Measurements from ENCODE around the gene SLC35B3.
A peak's percentile ranks its signal among the peaks of the same experiment; 100 is the strongest.
"Not testable (repeated sequence)": the region's sequence is repeated elsewhere in the genome, so short reads cannot be mapped to it uniquely, and the experiment has no call there.

The SLC35B3 gene

DNA sequence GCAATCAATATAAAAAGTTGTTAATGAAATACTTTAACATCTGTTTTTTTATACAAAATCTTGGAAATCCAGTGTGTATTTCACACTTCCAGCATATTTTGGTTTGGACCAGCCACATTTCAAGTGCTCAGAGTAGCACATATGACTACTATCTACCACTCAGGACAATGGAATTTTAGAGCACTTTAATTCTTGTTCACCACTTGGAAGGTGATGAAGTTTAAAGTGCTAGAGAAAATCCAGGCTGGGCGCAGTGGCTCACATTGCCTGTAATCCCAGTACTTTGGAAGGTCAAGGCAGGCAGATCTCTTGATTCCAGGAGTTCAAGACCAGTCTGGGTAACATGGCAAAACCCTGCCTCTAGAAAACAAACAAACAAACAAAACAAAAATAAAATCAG, 6.1 kb upstream of the SLC35B3 start:
- Histone ChIP-seq H3K9ac (ENCODE audit: low read depth, low read length) (no peak overlapping the region), H3K4me3 (ENCODE audit: low read length) (no peak overlapping the region), H3K9me3 (replicated peaks; ENCODE audit: low read length) (no peaks in the 10 kb centered on the region), H3K36me3 (ENCODE audit: insufficient read depth, low read length) (no peaks in the 10 kb centered on the region), H3K27me3 (ENCODE audit: control insufficient read depth, insufficient read depth, low read length) (no peaks in the 10 kb centered on the region), H3K4me2 (ENCODE audit: low read length) (no peak overlapping the region), H3K4me1 (ENCODE audit: control insufficient read depth, insufficient read depth, low read length) (no peaks in the 10 kb centered on the region)

DNA sequence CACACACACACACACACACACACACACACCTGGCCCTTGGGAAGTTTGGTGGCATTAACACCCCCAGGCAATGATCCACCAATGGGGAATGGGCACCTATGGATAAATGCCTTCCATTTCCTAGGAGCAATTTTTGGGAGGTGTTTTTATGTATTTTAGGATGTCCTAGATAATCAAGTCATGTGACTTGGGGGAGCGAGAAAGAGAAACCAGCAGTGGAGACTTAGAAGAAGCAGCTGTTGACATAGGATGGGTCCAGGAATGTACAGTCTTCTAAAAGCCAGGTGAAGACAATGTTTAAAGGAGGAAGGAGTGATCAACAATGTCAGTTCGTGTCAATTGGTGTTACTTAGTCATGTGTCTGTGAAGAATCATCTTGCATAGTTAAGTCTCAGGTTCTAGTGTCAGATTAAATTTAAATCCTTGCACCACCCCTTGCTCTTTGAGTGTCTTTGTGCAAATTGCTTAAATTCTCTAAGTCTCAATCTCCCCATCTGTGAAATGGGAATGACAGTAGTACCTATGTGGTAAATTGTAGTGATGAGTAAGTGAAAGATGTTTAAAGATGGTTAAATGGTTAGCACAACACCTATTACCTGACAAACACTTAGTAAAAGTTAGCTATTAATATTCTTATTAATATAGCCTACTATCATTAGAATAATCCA, 4.4 kb upstream of the SLC35B3 start:
- H3K36me3 ChIP-seq (ENCODE audit: insufficient read depth, low read length), result no peaks in the 10 kb centered on the region
- H3K9me3 ChIP-seq (replicated peaks; ENCODE audit: low read length), result no peaks in the 10 kb centered on the region
- H3K4me1 ChIP-seq (ENCODE audit: control insufficient read depth, insufficient read depth, low read length), result peaks cover 6% of the 10 kb centered on the region
- H3K27me3 ChIP-seq (ENCODE audit: control insufficient read depth, insufficient read depth, low read length), result no peaks in the 10 kb centered on the region
- H3K4me2 ChIP-seq (ENCODE audit: low read length), result no peak overlapping the region
- H3K9ac ChIP-seq (ENCODE audit: low read depth, low read length), result no peak overlapping the region
- no peak overlapping the region for H3K4me3 ChIP-seq (ENCODE audit: low read length)

DNA sequence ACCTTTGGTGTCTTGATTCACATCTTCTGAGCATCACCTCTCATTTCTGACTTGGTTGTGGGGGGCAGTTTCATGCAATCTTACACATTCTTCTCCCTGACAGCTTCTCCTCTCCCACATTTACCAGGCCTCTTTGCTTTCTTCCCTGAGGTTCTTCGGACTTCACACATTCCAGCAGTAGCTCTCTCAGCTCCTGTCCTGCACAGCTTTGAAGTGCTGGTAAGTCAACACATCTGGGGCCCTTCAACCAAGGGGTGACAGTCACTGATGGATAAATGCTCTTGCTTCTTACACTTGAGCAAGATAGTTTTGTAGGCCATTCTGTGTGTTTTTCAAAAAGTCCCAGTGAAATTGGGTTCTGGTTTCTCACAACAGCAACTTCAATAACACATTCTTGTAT, 2.5 kb upstream of the SLC35B3 start:
- Histone ChIP-seq H3K9ac (ENCODE audit: low read depth, low read length) (no peak overlapping the region), H3K4me1 (ENCODE audit: control insufficient read depth, insufficient read depth, low read length) (peaks cover 15% of the 10 kb centered on the region), H3K36me3 (ENCODE audit: insufficient read depth, low read length) (peaks cover 7% of the 10 kb centered on the region), H3K4me3 (ENCODE audit: low read length) (no peak overlapping the region), H3K4me2 (ENCODE audit: low read length) (no peak overlapping the region), H3K9me3 (replicated peaks; ENCODE audit: low read length) (no peaks in the 10 kb centered on the region), H3K27me3 (ENCODE audit: control insufficient read depth, insufficient read depth, low read length) (no peaks in the 10 kb centered on the region)

DNA sequence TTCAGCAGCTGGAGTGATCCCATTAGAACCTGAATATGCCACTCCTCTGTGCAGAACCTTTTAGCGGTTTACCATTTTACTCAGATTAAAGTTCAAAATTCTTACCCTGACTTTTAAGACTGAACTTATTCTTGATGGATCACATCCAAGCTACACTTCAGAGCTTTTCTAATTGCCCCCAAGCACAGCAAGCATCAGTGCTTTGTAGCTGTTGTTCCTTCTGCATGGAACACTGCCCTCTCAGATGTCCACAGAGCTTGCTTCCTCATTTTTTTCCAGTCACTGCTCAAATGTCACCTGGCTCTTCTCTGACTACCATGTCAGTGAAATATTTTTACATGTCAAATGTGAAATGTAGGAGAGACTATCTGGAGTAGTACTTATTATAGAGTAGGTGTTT, 1.6 kb upstream of the SLC35B3 start:
- Histone ChIP-seq H3K9me3 (replicated peaks; ENCODE audit: low read length) (no peaks in the 10 kb centered on the region), H3K36me3 (ENCODE audit: insufficient read depth, low read length) (peaks cover 7% of the 10 kb centered on the region), H3K4me1 (ENCODE audit: control insufficient read depth, insufficient read depth, low read length) (peaks cover 22% of the 10 kb centered on the region), H3K27me3 (ENCODE audit: control insufficient read depth, insufficient read depth, low read length) (no peaks in the 10 kb centered on the region), H3K4me2 (ENCODE audit: low read length) (no peak overlapping the region), H3K9ac (ENCODE audit: low read depth, low read length) (no peak overlapping the region), H3K4me3 (ENCODE audit: low read length) (no peak overlapping the region)

DNA sequence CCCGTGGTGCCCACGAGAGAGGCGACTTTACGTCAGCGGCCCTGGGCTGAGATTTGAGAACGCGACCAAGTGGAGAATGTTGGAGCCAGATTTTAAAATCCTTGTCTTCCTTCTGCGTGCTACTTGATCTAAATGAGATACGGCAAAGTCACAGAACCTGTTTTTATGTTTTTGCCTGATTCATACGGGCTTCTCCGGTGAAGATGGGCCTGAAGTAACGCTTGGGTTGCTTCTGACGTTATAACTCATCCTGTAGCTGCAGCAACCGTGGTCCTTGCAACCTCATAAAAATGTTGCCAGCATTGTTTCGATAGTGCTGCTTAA, 462 bp upstream of the SLC35B3 start:
- Histone ChIP-seq H3K9me3 (replicated peaks; ENCODE audit: low read length) (no peaks in the 10 kb centered on the region), H3K4me2 (ENCODE audit: low read length) (peak overlapping the region; percentile 82), H3K4me1 (ENCODE audit: control insufficient read depth, insufficient read depth, low read length) (peaks cover 30% of the 10 kb centered on the region), H3K9ac (ENCODE audit: low read depth, low read length) (peak overlapping the region; percentile 98), H3K36me3 (ENCODE audit: insufficient read depth, low read length) (peaks cover 12% of the 10 kb centered on the region), H3K27me3 (ENCODE audit: control insufficient read depth, insufficient read depth, low read length) (no peaks in the 10 kb centered on the region), H3K4me3 (ENCODE audit: low read length) (peak overlapping the region; percentile 95)

DNA sequence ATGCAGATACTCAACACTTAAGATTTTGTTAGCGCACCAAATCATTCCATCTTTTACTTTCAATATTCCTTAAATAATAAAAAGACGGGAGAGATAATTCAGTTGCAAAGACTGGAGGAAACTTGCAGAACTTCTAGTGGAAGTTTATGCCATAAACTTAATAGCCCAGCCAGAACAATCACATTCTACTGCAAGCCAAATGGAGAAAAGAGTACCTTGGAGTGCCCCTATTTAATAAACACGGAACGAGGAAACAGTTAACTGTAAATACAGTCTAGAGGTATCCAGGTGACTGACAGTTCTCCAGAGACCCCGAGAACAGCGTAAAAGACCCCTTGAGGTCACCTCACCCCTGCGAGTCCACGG, 635 bp downstream of the SLC35B3 start:
- H3K4me1 ChIP-seq (ENCODE audit: control insufficient read depth, insufficient read depth, low read length), result peaks cover 30% of the 10 kb centered on the region

DNA sequence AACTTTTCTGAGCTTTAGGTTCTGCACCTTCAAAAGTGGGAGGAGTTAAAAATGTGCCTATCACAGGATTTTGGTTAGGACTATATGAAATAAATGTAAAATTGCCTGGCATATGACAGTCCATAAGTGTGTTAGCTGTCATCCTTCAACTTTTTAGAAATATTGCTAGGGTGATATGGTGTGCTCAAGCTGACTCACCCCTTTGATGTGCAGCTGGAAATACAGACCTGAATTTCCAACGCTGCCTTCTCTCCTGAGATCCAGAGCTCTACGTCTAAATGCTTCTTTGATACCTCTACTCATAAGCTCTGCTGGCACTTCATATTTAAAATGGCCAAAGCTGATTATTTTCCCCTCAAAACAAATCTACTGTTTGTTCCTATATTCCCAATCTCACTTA, 2.7 kb downstream of the SLC35B3 start:
- Histone ChIP-seq H3K4me3 (ENCODE audit: low read length) (peak overlapping the region; percentile 95), H3K4me2 (ENCODE audit: low read length) (peak overlapping the region; percentile 82), H3K9ac (ENCODE audit: low read depth, low read length) (no peak overlapping the region), H3K9me3 (replicated peaks; ENCODE audit: low read length) (no peaks in the 10 kb centered on the region), H3K36me3 (ENCODE audit: insufficient read depth, low read length) (peaks cover 24% of the 10 kb centered on the region), H3K4me1 (ENCODE audit: control insufficient read depth, insufficient read depth, low read length) (peaks cover 30% of the 10 kb centered on the region), H3K27me3 (ENCODE audit: control insufficient read depth, insufficient read depth, low read length) (no peaks in the 10 kb centered on the region)

More for the DNA sequence above, 635 bp downstream of the SLC35B3 start:
- Histone ChIP-seq H3K4me3 (ENCODE audit: low read length) (peak overlapping the region; percentile 95), H3K9ac (ENCODE audit: low read depth, low read length) (peak overlapping the region; percentile 98), H3K27me3 (ENCODE audit: control insufficient read depth, insufficient read depth, low read length) (no peaks in the 10 kb centered on the region), H3K9me3 (replicated peaks; ENCODE audit: low read length) (no peaks in the 10 kb centered on the region), H3K4me2 (ENCODE audit: low read length) (peak overlapping the region; percentile 82), H3K36me3 (ENCODE audit: insufficient read depth, low read length) (peaks cover 12% of the 10 kb centered on the region)

DNA sequence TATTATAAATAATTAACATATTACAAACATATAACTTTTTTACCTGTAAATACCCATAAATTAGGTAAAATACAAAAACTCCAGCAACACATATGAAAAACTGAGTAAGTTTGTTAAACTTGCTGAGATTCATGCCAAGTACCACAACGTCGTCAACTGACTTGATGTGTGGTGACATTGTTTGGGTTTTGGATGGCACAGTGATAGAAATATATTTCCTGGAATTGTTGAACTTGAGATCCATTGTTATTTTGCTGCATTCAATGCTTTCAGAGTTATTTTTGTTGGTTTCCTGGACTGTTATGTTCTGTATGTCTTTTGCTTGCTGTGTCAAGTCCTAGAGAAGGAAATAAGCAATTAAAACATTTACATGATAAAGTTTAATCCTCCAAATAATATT, 5.5 kb downstream of the SLC35B3 start:
- no peaks in the 10 kb centered on the region for H3K9me3 ChIP-seq (replicated peaks; ENCODE audit: low read length)
- H3K27me3 ChIP-seq (ENCODE audit: control insufficient read depth, insufficient read depth, low read length), result no peaks in the 10 kb centered on the region
- H3K4me2 ChIP-seq (ENCODE audit: low read length), result no peak overlapping the region
- H3K36me3 ChIP-seq (ENCODE audit: insufficient read depth, low read length), result peaks cover 47% of the 10 kb centered on the region
- H3K4me3 ChIP-seq (ENCODE audit: low read length), result no peak overlapping the region
- H3K4me1 ChIP-seq (ENCODE audit: control insufficient read depth, insufficient read depth, low read length), result peaks cover 24% of the 10 kb centered on the region
- no peak overlapping the region for H3K9ac ChIP-seq (ENCODE audit: low read depth, low read length)

DNA sequence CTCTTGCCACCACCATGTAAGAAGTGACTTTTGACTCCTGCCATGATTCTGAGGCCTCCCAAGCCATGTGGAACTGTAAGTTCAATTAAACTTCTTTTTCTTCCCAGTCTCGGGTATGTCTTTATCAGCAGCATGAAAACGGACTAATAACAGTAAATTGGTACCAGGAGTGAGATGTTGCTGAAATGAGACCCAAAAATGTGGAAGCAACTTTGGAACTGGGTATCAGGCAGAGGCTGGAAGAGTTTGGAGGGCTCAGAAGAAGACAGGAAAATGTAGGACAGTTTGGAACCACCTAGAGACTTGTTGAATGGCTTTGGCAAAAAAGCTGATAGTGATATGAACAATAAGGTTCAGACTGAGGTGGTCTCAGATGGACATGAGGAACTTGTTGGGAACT, 8.8 kb downstream of the SLC35B3 start:
- H3K4me1 ChIP-seq (ENCODE audit: control insufficient read depth, insufficient read depth, low read length); H3K4me3 ChIP-seq (ENCODE audit: low read length); H3K4me2 ChIP-seq (ENCODE audit: low read length); H3K9me3 ChIP-seq (replicated peaks; ENCODE audit: low read length); H3K27me3 ChIP-seq (ENCODE audit: control insufficient read depth, insufficient read depth, low read length); H3K9ac ChIP-seq (ENCODE audit: low read depth, low read length): not testable (repeated sequence)
- peaks cover 44% of the 10 kb centered on the region for H3K36me3 ChIP-seq (ENCODE audit: insufficient read depth, low read length)

DNA sequence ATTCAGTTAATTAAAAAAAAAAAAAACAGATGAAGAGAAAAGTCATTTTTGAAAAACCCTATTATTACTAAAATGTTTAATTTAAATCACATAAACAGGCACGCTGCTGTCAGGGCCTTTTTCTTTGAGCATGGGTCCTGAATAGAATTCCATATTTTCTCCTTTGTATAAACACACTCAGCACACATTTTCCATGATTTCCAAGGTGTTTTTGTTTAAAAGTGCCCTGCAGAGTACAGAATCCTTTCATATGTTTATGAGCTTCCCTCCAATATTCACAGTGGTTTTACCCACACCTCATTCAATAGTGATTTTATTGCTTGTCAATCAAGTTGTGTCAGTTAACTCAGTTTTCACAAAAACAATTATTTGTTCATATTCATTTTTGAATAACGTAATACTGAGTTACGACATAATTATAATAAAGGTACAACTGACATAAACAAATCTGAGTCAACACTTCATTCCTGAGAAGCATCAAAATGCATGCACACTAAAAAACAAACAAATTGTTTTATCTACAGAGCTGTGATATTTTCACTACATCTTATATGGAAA, 15.2 kb downstream of the SLC35B3 start:
- no peak overlapping the region for H3K4me2 ChIP-seq (ENCODE audit: low read length)
- peaks cover 45% of the 10 kb centered on the region for H3K36me3 ChIP-seq (ENCODE audit: insufficient read depth, low read length)
- H3K9ac ChIP-seq (ENCODE audit: low read depth, low read length), result no peak overlapping the region
- no peaks in the 10 kb centered on the region for H3K9me3 ChIP-seq (replicated peaks; ENCODE audit: low read length)
- H3K27me3 ChIP-seq (ENCODE audit: control insufficient read depth, insufficient read depth, low read length), result no peaks in the 10 kb centered on the region
- no peaks in the 10 kb centered on the region for H3K4me1 ChIP-seq (ENCODE audit: control insufficient read depth, insufficient read depth, low read length)
- H3K4me3 ChIP-seq (ENCODE audit: low read length), result no peak overlapping the region

DNA sequence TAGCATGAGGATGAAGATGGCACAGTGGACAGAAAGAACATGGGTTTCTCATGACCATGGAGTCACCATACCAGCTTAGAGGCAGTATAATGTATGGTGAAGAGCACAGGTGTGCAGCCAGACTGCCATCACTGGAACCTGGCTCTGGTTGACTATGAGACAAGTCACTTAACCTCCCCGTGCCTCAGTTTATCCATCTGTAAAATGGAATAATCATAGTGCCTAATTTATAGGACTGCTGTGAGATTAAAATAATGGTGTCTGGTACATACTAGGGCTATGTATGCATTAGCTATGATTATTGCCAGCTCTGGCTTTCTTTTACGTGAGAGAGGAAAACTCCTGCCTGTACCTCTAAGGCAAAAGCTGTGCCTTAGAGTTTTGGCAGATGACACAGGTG, 19.4 kb downstream of the SLC35B3 start:
- no peak overlapping the region for H3K9ac ChIP-seq (ENCODE audit: low read depth, low read length)
- H3K9me3 ChIP-seq (replicated peaks; ENCODE audit: low read length), result no peaks in the 10 kb centered on the region
- no peak overlapping the region for H3K4me2 ChIP-seq (ENCODE audit: low read length)
- no peaks in the 10 kb centered on the region for H3K27me3 ChIP-seq (ENCODE audit: control insufficient read depth, insufficient read depth, low read length)
- H3K4me1 ChIP-seq (ENCODE audit: control insufficient read depth, insufficient read depth, low read length), result no peaks in the 10 kb centered on the region
- peaks cover 68% of the 10 kb centered on the region for H3K36me3 ChIP-seq (ENCODE audit: insufficient read depth, low read length)
- no peak overlapping the region for H3K4me3 ChIP-seq (ENCODE audit: low read length)

DNA sequence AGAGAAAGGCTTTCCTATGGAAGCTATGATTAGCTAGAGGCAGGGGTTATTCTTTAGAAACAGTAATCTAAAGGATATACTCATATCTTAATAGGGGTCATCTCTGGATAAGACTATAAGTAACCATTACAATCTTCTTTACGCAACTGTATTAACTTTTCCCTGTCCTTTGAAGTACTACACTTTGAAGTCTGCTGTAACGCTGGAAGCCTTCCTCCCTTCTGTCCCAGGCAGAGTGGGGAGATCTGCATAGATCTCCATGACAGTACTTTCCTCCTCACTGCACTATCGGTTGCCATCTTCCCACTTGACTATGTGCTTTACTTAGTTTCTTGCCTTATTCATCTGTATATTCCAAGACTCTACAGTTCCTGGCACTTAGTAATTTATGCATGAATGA, 20.1 kb downstream of the SLC35B3 start:
- no peak overlapping the region for H3K4me3 ChIP-seq (ENCODE audit: low read length)
- H3K9ac ChIP-seq (ENCODE audit: low read depth, low read length), result no peak overlapping the region
- H3K36me3 ChIP-seq (ENCODE audit: insufficient read depth, low read length), result peaks cover 68% of the 10 kb centered on the region
- no peaks in the 10 kb centered on the region for H3K4me1 ChIP-seq (ENCODE audit: control insufficient read depth, insufficient read depth, low read length)
- H3K27me3 ChIP-seq (ENCODE audit: control insufficient read depth, insufficient read depth, low read length), result no peaks in the 10 kb centered on the region
- H3K9me3 ChIP-seq (replicated peaks; ENCODE audit: low read length), result no peaks in the 10 kb centered on the region
- H3K4me2 ChIP-seq (ENCODE audit: low read length), result no peak overlapping the region

All from skeletal muscle satellite cell (primary cell).